ENCODE results near the gene MAP10. TPM values are rescaled to one million over a fixed set of nuclear protein-coding genes. Genes with fewer than 3 reads are reported as not detected.

The MAP10 gene
- total RNA-seq, 1 experiment from 2014 or later = 1.5 TPM

DNA sequence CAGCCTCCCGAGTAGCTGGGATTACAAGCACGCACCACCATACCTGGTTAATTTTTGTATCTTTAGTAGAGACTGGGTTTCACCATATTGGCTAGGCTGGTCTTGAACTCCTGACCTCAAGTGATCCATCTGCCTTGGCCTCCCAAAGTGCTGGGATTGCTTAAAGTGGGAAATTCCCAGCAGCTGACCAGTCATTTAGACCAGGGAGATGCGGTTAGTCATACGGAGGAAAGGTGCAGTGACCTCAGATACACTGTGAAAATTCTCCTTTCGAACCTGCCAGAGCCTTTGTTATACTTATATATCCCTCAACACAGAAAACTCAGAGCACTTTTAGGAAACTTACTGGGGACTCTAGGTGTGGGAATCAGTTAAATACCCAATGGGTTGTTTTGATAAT, 39.6 kb downstream of the MAP10 start:
- H3K27me3 ChIP-seq (ENCODE audit: control insufficient read depth, insufficient read depth, low read length) = no peaks in the 10 kb centered on the region
- TF ChIP-seq TCF7L2 (IDR thresholded peaks at IDR 0.05; ENCODE audit: low read depth, low read length) (no peak), POLR2AphosphoS5 (IDR thresholded peaks at IDR 0.05; ENCODE audit: low read depth, low read length) (no peak), SIN3A (IDR thresholded peaks at IDR 0.05; ENCODE audit: borderline replicate concordance, insufficient read depth, low read depth, low read length) (no peak)
- TF ChIP-seq, protein P1, sequence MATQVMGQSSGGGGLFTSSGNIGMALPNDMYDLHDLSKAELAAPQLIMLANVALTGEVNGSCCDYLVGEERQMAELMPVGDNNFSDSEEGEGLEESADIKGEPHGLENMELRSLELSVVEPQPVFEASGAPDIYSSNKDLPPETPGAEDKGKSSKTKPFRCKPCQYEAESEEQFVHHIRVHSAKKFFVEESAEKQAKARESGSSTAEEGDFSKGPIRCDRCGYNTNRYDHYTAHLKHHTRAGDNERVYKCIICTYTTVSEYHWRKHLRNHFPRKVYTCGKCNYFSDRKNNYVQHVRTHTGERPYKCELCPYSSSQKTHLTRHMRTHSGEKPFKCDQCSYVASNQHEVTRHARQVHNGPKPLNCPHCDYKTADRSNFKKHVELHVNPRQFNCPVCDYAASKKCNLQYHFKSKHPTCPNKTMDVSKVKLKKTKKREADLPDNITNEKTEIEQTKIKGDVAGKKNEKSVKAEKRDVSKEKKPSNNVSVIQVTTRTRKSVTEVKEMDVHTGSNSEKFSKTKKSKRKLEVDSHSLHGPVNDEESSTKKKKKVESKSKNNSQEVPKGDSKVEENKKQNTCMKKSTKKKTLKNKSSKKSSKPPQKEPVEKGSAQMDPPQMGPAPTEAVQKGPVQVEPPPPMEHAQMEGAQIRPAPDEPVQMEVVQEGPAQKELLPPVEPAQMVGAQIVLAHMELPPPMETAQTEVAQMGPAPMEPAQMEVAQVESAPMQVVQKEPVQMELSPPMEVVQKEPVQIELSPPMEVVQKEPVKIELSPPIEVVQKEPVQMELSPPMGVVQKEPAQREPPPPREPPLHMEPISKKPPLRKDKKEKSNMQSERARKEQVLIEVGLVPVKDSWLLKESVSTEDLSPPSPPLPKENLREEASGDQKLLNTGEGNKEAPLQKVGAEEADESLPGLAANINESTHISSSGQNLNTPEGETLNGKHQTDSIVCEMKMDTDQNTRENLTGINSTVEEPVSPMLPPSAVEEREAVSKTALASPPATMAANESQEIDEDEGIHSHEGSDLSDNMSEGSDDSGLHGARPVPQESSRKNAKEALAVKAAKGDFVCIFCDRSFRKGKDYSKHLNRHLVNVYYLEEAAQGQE (IDR thresholded peaks at IDR 0.05; ENCODE audit: insufficient read depth in 1 of 2, low read depth in 2 of 2, low read length in 1 of 2) = no peak
- TF ChIP-seq, protein P2, sequence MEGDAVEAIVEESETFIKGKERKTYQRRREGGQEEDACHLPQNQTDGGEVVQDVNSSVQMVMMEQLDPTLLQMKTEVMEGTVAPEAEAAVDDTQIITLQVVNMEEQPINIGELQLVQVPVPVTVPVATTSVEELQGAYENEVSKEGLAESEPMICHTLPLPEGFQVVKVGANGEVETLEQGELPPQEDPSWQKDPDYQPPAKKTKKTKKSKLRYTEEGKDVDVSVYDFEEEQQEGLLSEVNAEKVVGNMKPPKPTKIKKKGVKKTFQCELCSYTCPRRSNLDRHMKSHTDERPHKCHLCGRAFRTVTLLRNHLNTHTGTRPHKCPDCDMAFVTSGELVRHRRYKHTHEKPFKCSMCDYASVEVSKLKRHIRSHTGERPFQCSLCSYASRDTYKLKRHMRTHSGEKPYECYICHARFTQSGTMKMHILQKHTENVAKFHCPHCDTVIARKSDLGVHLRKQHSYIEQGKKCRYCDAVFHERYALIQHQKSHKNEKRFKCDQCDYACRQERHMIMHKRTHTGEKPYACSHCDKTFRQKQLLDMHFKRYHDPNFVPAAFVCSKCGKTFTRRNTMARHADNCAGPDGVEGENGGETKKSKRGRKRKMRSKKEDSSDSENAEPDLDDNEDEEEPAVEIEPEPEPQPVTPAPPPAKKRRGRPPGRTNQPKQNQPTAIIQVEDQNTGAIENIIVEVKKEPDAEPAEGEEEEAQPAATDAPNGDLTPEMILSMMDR (IDR thresholded peaks at IDR 0.05) = no peak
- H3K36me3 ChIP-seq (ENCODE audit: control insufficient read depth, insufficient read depth, low read length) = no peaks in the 10 kb centered on the region
- H3K9me3 ChIP-seq (ENCODE audit: control insufficient read depth, insufficient read depth, low read depth, low read length) = no peaks in the 10 kb centered on the region
- no peak overlapping the region for H3K4me3 ChIP-seq (ENCODE audit: low read depth in 2 of 2, low read length in 2 of 2)
- no peak for DNase-seq (ENCODE audit: low read depth, low spot score)
- no peaks in the 10 kb centered on the region for H3K4me1 ChIP-seq (ENCODE audit: control insufficient read depth, insufficient read depth, low read length)
- ATAC-seq = no peak
- no peak overlapping the region for H3K27ac ChIP-seq (ENCODE audit: low read length)
- POLR2A ChIA-PET = interaction anchor here (0.7 kb wide), 1 partner anchor 11 kb away, joined by 3 read pairs; no protein-coding TSS in a partner anchor
- CTCF ChIA-PET = no interaction called here
- intact Hi-C loops (cut with micrococcal nuclease; ENCODE audit: unreplicated experiment) = loop anchor here (5.0 kb wide), 1 partner anchor 398 kb away; no protein-coding TSS in a partner anchor
- in situ Hi-C loops (cut with HindIII; ENCODE audit: low pct_unique_long_range_greater_than_20kb, low sequenced_read_pairs) = no loop called here
- no TSS peak for BruUV-seq (replicated peaks)

DNA sequence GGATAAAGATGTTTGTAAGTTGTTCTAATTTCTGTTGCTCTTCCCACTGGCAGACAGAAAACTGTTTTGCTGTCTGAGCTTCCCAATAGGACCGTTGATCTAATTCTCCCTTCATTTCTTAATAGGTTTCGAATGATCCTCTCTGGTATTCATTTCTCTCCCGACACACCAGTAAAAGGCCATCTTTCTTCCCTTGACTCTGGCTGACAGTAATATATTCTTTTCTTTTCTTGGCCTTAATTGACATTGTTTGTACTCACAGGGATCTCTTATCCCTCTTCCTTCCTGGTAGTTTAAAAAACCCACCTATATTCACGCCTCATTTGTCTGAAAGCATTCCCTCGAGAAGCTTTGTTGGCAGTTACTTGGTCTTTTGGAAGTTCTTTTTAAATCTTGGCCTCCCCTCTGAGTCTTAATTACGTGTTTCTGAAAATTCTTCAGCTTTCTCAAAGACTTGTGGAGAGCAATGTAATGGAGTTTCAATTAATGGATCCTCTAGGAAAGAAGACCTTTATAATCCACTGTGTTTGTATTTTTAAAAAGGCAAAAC, 40.3 kb downstream of the MAP10 start:
- ChIA-PET POLR2A (interaction anchor here (0.7 kb wide), 1 partner anchor 12 kb away, joined by 3 read pairs; no protein-coding TSS in a partner anchor), CTCF (no interaction called here)
- in situ Hi-C loops (cut with HindIII; ENCODE audit: low pct_unique_long_range_greater_than_20kb, low sequenced_read_pairs) = no loop called here
- intact Hi-C loops (cut with micrococcal nuclease; ENCODE audit: unreplicated experiment) = no loop called here
- no peak overlapping the region for H3K27ac ChIP-seq (ENCODE audit: low read length)
- ATAC-seq = no peak
- H3K36me3 ChIP-seq (ENCODE audit: control insufficient read depth, insufficient read depth, low read length) = no peaks in the 10 kb centered on the region
- H3K9me3 ChIP-seq (ENCODE audit: control insufficient read depth, insufficient read depth, low read depth, low read length) = no peaks in the 10 kb centered on the region
- no peak for DNase-seq (ENCODE audit: low read depth, low spot score)
- H3K4me1 ChIP-seq (ENCODE audit: control insufficient read depth, insufficient read depth, low read length) = no peaks in the 10 kb centered on the region
- H3K4me3 ChIP-seq (ENCODE audit: low read depth in 2 of 2, low read length in 2 of 2) = no peak overlapping the region
- H3K27me3 ChIP-seq (ENCODE audit: control insufficient read depth, insufficient read depth, low read length) = no peaks in the 10 kb centered on the region
- TF ChIP-seq, protein P2 (IDR thresholded peaks at IDR 0.05) = no peak
- TF ChIP-seq, protein P1 (IDR thresholded peaks at IDR 0.05; ENCODE audit: insufficient read depth in 1 of 2, low read depth in 2 of 2, low read length in 1 of 2) = no peak
- TF ChIP-seq TCF7L2 (IDR thresholded peaks at IDR 0.05; ENCODE audit: low read depth, low read length) (no peak), POLR2AphosphoS5 (IDR thresholded peaks at IDR 0.05; ENCODE audit: low read depth, low read length) (no peak), SIN3A (IDR thresholded peaks at IDR 0.05; ENCODE audit: borderline replicate concordance, insufficient read depth, low read depth, low read length) (no peak)
- BruUV-seq (replicated peaks) = no TSS peak

All from Panc1 (cell line).